H1 (cell line): ENCODE results near the gene CACNB2.

ENCODE experiments used
- CTCF ChIP-seq, 3 experiments: IDR thresholded peaks; 1 replicate in 2 of 3; 2 replicates in 1 of 3; pipeline versions ENCODE4 v1.5.1 to v1.6.1; 2011; ENCODE audit warnings: low read length in 3 of 3, mild to moderate bottlenecking in 3 of 3, inconsistent platforms in 2 of 3, low read depth in 1 of 3, moderate library complexity in 1 of 3; ENCODE audit not compliant: insufficient read depth in 1 of 3; ENCODE audit errors: control extremely low read depth in 1 of 3
- GABPA ChIP-seq: IDR thresholded peaks from 2 replicates; pipeline ENCODE4 v1.6.1; 2011; ENCODE audit warnings: mild to moderate bottlenecking, low read length, moderate library complexity, borderline replicate concordance; ENCODE audit not compliant: insufficient read depth
- JUN ChIP-seq: IDR thresholded peaks from 2 replicates; pipeline ENCODE4 v1.6.1; 2011; ENCODE audit warnings: low read depth, mild to moderate bottlenecking, improper control_type of control experiment, low read length
- POLR2A ChIP-seq, 2 experiments: IDR thresholded peaks; 1 replicate in 1 of 2; 2 replicates in 1 of 2; pipeline ENCODE4 v1.6.1; 2011; ENCODE audit warnings: low read depth in 2 of 2, low read length in 2 of 2, mild to moderate bottlenecking in 2 of 2; ENCODE audit errors: control extremely low read depth in 1 of 2
- RAD21 ChIP-seq, 2 experiments: IDR thresholded peaks in 1 of 2; conservative IDR thresholded peaks in 1 of 2; 2 replicates each; pipeline ENCODE4 v1.6.1; 2011; ENCODE audit warnings: low read depth in 2 of 2, low read length in 2 of 2, improper control_type of control experiment in 1 of 2, inconsistent platforms in 1 of 2, mild to moderate bottlenecking in 1 of 2, moderate library complexity in 1 of 2
- RNF2 ChIP-seq: fragments of 200-900, 300-1000 bp; sonication (generic); IDR thresholded peaks from 2 replicates; pipeline ENCODE4 v1.7.1; 2016; ENCODE audit warnings: borderline replicate concordance, low read depth, mild to moderate bottlenecking, antibody characterized with exemption, low read length; ENCODE audit not compliant: poor library complexity, severe bottlenecking; ENCODE audit errors: missing control alignments

GRCh38 chr10:18162021-18162627 is 21.9 kb downstream of the CACNB2 start:
- TF ChIP-seq RAD21 (IDR thresholded peaks at IDR 0.05 in 1 of 2, conservative IDR thresholded peaks at IDR 0.05 in 1 of 2; ENCODE audit: low read depth in 2 of 2, low read length in 2 of 2) (no peak), POLR2A (IDR thresholded peaks at IDR 0.05; ENCODE audit: control extremely low read depth in 1 of 2, low read depth in 2 of 2, low read length in 2 of 2) (no peak), CTCF (IDR thresholded peaks at IDR 0.05; ENCODE audit: control extremely low read depth in 1 of 3, insufficient read depth in 1 of 3, low read depth in 1 of 3, low read length in 3 of 3) (no peak), JUN (no peak), GABPA (no peak), RNF2 (no peak)
